Adrenal gland (tissue), 5 donors: ENCODE data around the gene IHH.

Experiments used
- CTCF ChIP-seq, 6 experiments: fragments of 450-650 bp in 4 of 6; fragments of 200-600 bp in 2 of 6; sonication (generic) in 1 of 6; IDR thresholded peaks; 1 replicate in 5 of 6; 2 replicates in 1 of 6; pipeline versions ENCODE4 v1.5.1 to v1.8.0; 2016 to 2021; ENCODE audit warnings: antibody characterized with exemption in 6 of 6, mild to moderate bottlenecking in 2 of 6, moderate library complexity in 1 of 6
- POLR2A ChIP-seq, 2 donors: fragments of 450-650 bp; IDR thresholded peaks; one replicate each; pipeline ENCODE4 v1.6.1; 2017; ENCODE audit warnings: antibody characterized with exemption in 2 of 2, mild to moderate bottlenecking in 2 of 2, moderate library complexity in 1 of 2
- donor health status: DM: no; HTN: no; CAD: no.

- no peak for TF ChIP-seq CTCF (IDR thresholded peaks at IDR 0.05)
- no peak for TF ChIP-seq POLR2A (IDR thresholded peaks at IDR 0.05)
Observed at GRCh38 chr2:219071131-219071816, 10.6 kb upstream of the IHH start.
